Astrocyte (in vitro differentiated cells and primary cell): Measurements from ENCODE around the gene SCNN1G. TPM values are rescaled to one million over a fixed set of nuclear protein-coding genes. Genes with fewer than 3 reads are reported as not detected.

Experiments used
- DNase-seq: peaks from one replicate; pipeline ENCODE4 v3.0.0-alpha.2; 2010; ENCODE audit warnings: low read depth
- FAIRE-seq: peaks from 2 replicates; lab custom pipeline; 2011; peaks lifted over from hg19 to GRCh38; lab: Jason Lieb, UNC
- H2AFZ ChIP-seq: 2 replicates; pipeline ENCODE4 v1.6.0; 2012; ENCODE audit warnings: low read depth, low read length, inconsistent platforms
- H3K27ac ChIP-seq: 2 replicates; pipeline ENCODE4 v1.5.1; 2011; ENCODE audit warnings: low read depth, low read length, inconsistent platforms
- H3K27me3 ChIP-seq: 2 replicates; pipeline ENCODE4 v1.6.0; 2011; ENCODE audit warnings: low read length, inconsistent platforms; ENCODE audit not compliant: insufficient read depth
- H3K36me3 ChIP-seq: 2 replicates; pipeline ENCODE4 v1.5.1; 2011; ENCODE audit warnings: low read length, inconsistent platforms; ENCODE audit not compliant: insufficient read depth
- H3K4me1 ChIP-seq: 2 replicates; pipeline ENCODE4 v1.5.1; 2011; ENCODE audit warnings: low read length, inconsistent platforms; ENCODE audit not compliant: insufficient read depth
- H3K4me2 ChIP-seq: 2 replicates; pipeline ENCODE4 v1.6.0; 2012; ENCODE audit warnings: low read length, inconsistent platforms
- H3K4me3 ChIP-seq: 2 replicates; pipeline ENCODE4 v1.5.1; 2011; ENCODE audit warnings: low read depth, mild to moderate bottlenecking, low read length, inconsistent platforms; ENCODE audit not compliant: insufficient read depth
- H3K79me2 ChIP-seq: 2 replicates; pipeline ENCODE4 v1.6.0; 2012; ENCODE audit warnings: mild to moderate bottlenecking, low read length, inconsistent platforms; ENCODE audit not compliant: insufficient read depth
- H3K9ac ChIP-seq: 2 replicates; pipeline ENCODE4 v1.6.0; 2012; ENCODE audit warnings: mild to moderate bottlenecking, low read length, inconsistent platforms
- H3K9me3 ChIP-seq: 2 replicates; pipeline ENCODE4 v1.5.1; 2012; ENCODE audit warnings: low read depth, mild to moderate bottlenecking, low read length, inconsistent platforms; ENCODE audit not compliant: insufficient read depth
- H4K20me1 ChIP-seq: 2 replicates; pipeline ENCODE4 v1.6.0; 2012; ENCODE audit warnings: low read length, inconsistent platforms; ENCODE audit not compliant: insufficient read depth
- H3K27ac Mint-ChIP-seq: one replicate; pipeline ENCODE4 v1.8.0; 2021; ENCODE audit warnings: mild to moderate bottlenecking, mixed read lengths; ENCODE audit not compliant: unreplicated experiment
- H3K27me3 Mint-ChIP-seq: one replicate; pipeline ENCODE4 v1.8.0; 2021; ENCODE audit warnings: low read depth, mixed read lengths; ENCODE audit not compliant: unreplicated experiment
- H3K36me3 Mint-ChIP-seq: one replicate; pipeline ENCODE4 v1.8.0; 2021; ENCODE audit warnings: low read depth, mixed read lengths; ENCODE audit not compliant: unreplicated experiment
- H3K4me1 Mint-ChIP-seq: one replicate; pipeline ENCODE4 v1.8.0; 2021; ENCODE audit warnings: low read depth, mixed read lengths; ENCODE audit not compliant: unreplicated experiment
- H3K4me3 Mint-ChIP-seq: one replicate; pipeline ENCODE4 v1.8.0; 2021; ENCODE audit warnings: mild to moderate bottlenecking, moderate library complexity, mixed read lengths; ENCODE audit not compliant: unreplicated experiment
- H3K9me3 Mint-ChIP-seq: one replicate; pipeline ENCODE4 v1.8.0; 2021; ENCODE audit warnings: mild to moderate bottlenecking, mixed read lengths; ENCODE audit not compliant: unreplicated experiment
- EZH2 ChIP-seq: IDR thresholded peaks from 2 replicates; pipeline ENCODE4 v1.6.1; 2012; ENCODE audit warnings: mild to moderate bottlenecking, low read length, inconsistent platforms; ENCODE audit not compliant: insufficient read depth
- total RNA-seq: library from RNA; stranded (reverse); gene quantifications from 2 replicates; pipeline ENCODE4 v1.2.1, GENCODE V29; 2021
- TF ChIP-seq, protein P1 (sequence below): IDR thresholded peaks from 2 replicates; pipeline ENCODE4 v1.5.1; 2011; ENCODE audit warnings: low read depth, mild to moderate bottlenecking, inconsistent platforms, low read length, moderate library complexity; ENCODE audit not compliant: insufficient read depth

The SCNN1G gene
- total RNA-seq, 1 donor from 2014 or later, result not detected

GRCh38 chr16:23147666-23148065 lies 34.9 kb upstream of the SCNN1G start:
- FAIRE-seq (no peak), DNase-seq (no peak)
- H2AFZ ChIP-seq, result no peak overlapping the region
- Mint-ChIP-seq H3K36me3 (peaks cover 1% of the 10 kb centered on the region), H3K27ac (no peak overlapping the region), H3K27me3 (peaks cover 21% of the 10 kb centered on the region), H3K4me1 (peaks cover 15% of the 10 kb centered on the region), H3K9me3 (no peaks in the 10 kb centered on the region), H3K4me3 (peak overlapping the region; percentile 96)
- peak overlapping the region; percentile 96 for H3K4me2 ChIP-seq
- peaks cover 35% of the 10 kb centered on the region for H4K20me1 ChIP-seq
- no peaks in the 10 kb centered on the region for H3K27me3 ChIP-seq
- peak overlapping the region; percentile 78 for H3K9ac ChIP-seq
- no peaks in the 10 kb centered on the region for H3K36me3 ChIP-seq
- no peaks in the 10 kb centered on the region for H3K9me3 ChIP-seq
- H3K4me1 ChIP-seq, result peaks cover 21% of the 10 kb centered on the region
- peaks cover 54% of the 10 kb centered on the region for H3K79me2 ChIP-seq
- peak overlapping the region; percentile 76 for H3K4me3 ChIP-seq
- TF ChIP-seq, protein P1, sequence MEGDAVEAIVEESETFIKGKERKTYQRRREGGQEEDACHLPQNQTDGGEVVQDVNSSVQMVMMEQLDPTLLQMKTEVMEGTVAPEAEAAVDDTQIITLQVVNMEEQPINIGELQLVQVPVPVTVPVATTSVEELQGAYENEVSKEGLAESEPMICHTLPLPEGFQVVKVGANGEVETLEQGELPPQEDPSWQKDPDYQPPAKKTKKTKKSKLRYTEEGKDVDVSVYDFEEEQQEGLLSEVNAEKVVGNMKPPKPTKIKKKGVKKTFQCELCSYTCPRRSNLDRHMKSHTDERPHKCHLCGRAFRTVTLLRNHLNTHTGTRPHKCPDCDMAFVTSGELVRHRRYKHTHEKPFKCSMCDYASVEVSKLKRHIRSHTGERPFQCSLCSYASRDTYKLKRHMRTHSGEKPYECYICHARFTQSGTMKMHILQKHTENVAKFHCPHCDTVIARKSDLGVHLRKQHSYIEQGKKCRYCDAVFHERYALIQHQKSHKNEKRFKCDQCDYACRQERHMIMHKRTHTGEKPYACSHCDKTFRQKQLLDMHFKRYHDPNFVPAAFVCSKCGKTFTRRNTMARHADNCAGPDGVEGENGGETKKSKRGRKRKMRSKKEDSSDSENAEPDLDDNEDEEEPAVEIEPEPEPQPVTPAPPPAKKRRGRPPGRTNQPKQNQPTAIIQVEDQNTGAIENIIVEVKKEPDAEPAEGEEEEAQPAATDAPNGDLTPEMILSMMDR, result no peak
- TF ChIP-seq EZH2, result no peak
- no peak overlapping the region for H3K27ac ChIP-seq

GRCh38 chr16:23148166-23148512 lies 34.4 kb upstream of the SCNN1G start:
- H3K27me3 ChIP-seq, result no peaks in the 10 kb centered on the region
- no peaks in the 10 kb centered on the region for H3K36me3 ChIP-seq
- H4K20me1 ChIP-seq, result peaks cover 30% of the 10 kb centered on the region
- DNase-seq (no peak), FAIRE-seq (no peak)
- peak overlapping the region; percentile 80 for H2AFZ ChIP-seq
- Mint-ChIP-seq H3K4me1 (peaks cover 15% of the 10 kb centered on the region), H3K4me3 (peak overlapping the region; percentile 96), H3K9me3 (no peaks in the 10 kb centered on the region), H3K36me3 (peaks cover 1% of the 10 kb centered on the region), H3K27me3 (peaks cover 24% of the 10 kb centered on the region), H3K27ac (peak overlapping the region; percentile 90)
- H3K9ac ChIP-seq, result peak overlapping the region; percentile 78
- peaks cover 21% of the 10 kb centered on the region for H3K4me1 ChIP-seq
- peaks cover 49% of the 10 kb centered on the region for H3K79me2 ChIP-seq
- H3K4me3 ChIP-seq, result peak overlapping the region; percentile 76
- H3K9me3 ChIP-seq, result no peaks in the 10 kb centered on the region
- H3K4me2 ChIP-seq, result peak overlapping the region; percentile 96
- TF ChIP-seq, protein P1, result no peak
- no peak for TF ChIP-seq EZH2
- peak overlapping the region; percentile 1 for H3K27ac ChIP-seq

- DNase-seq, result no peak
- no peaks in the 10 kb centered on the region for H3K9me3 Mint-ChIP-seq
Measured at GRCh38 chr16:23148513-23149266, 33.9 kb upstream of the SCNN1G start.

More at GRCh38 chr16:23148513-23149266, 33.9 kb upstream of the SCNN1G start:
- Mint-ChIP-seq H3K27me3 (peaks cover 24% of the 10 kb centered on the region), H3K4me1 (peaks cover 15% of the 10 kb centered on the region), H3K27ac (peak overlapping the region; percentile 90), H3K36me3 (peaks cover 1% of the 10 kb centered on the region), H3K4me3 (peak overlapping the region; percentile 96)
- H3K9ac ChIP-seq, result peak overlapping the region; percentile 78
- peaks cover 43% of the 10 kb centered on the region for H3K79me2 ChIP-seq
- peak overlapping the region; percentile 80 for H2AFZ ChIP-seq
- no peaks in the 10 kb centered on the region for H3K9me3 ChIP-seq
- TF ChIP-seq, protein P1, result no peak
- TF ChIP-seq EZH2, result no peak
- peaks cover 21% of the 10 kb centered on the region for H3K4me1 ChIP-seq
- no peak for FAIRE-seq
- H3K36me3 ChIP-seq, result no peaks in the 10 kb centered on the region
- H3K4me3 ChIP-seq, result peak overlapping the region; percentile 76
- peaks cover 24% of the 10 kb centered on the region for H4K20me1 ChIP-seq
- H3K27ac ChIP-seq, result peak overlapping the region; percentile 39
- no peaks in the 10 kb centered on the region for H3K27me3 ChIP-seq
- peak overlapping the region; percentile 96 for H3K4me2 ChIP-seq
